WTC11 (cell line): Measurements from ENCODE around the gene PI4KA.

ENCODE experiments used
- CTCF ChIP-seq: fragments of 200-600 bp; IDR thresholded peaks from 2 replicates; pipeline ENCODE4 v1.8.0; 2022; ENCODE audit warnings: antibody characterized with exemption
- ELF4 ChIP-seq: sonication (generic); formaldehyde crosslinking; IDR thresholded peaks from 2 replicates; pipeline ENCODE4 v1.8.1; 2022; ENCODE audit warnings: low read depth, mild to moderate bottlenecking, moderate library complexity, missing genetic modification reagents
- FOXP1 ChIP-seq: sonication (generic); formaldehyde crosslinking; IDR thresholded peaks from 2 replicates; pipeline ENCODE4 v1.8.0; 2022; ENCODE audit warnings: missing genetic modification reagents, mild to moderate bottlenecking, moderate library complexity, borderline replicate concordance
- MAX ChIP-seq: sonication (generic); formaldehyde crosslinking; IDR thresholded peaks from 2 replicates; pipeline ENCODE4 v1.8.0; 2022; ENCODE audit warnings: mild to moderate bottlenecking, missing genetic modification reagents
- RELA ChIP-seq: sonication (generic); formaldehyde crosslinking; IDR thresholded peaks from 2 replicates; pipeline ENCODE4 v1.8.1; 2022; ENCODE audit warnings: missing genetic modification reagents, mild to moderate bottlenecking, borderline replicate concordance
- SMAD3 ChIP-seq: sonication (generic); formaldehyde crosslinking; IDR thresholded peaks from 2 replicates; pipeline ENCODE4 v1.8.0; 2022; ENCODE audit warnings: missing genetic modification reagents, mild to moderate bottlenecking, borderline replicate concordance
- ZNF219 ChIP-seq: sonication (generic); formaldehyde crosslinking; IDR thresholded peaks from 2 replicates; pipeline ENCODE4 v1.8.0; 2023; ENCODE audit warnings: missing genetic modification reagents, mild to moderate bottlenecking, borderline replicate concordance

GRCh38 chr22:20744456-20744855 is 114.2 kb downstream of the PI4KA start:
- TF ChIP-seq CTCF (no peak), SMAD3 (no peak), MAX (CRISPR knock-in tag) (no peak), RELA (CRISPR knock-in tag) (no peak), FOXP1 (CRISPR knock-in tag) (no peak), ELF4 (CRISPR knock-in tag) (no peak), ZNF219 (CRISPR knock-in tag) (no peak)
